Stomach (tissue), 9 donors: ENCODE data around the gene PSMB2. TPM values are rescaled to one million over a fixed set of nuclear protein-coding genes. Genes with fewer than 3 reads are reported as not detected.
"Not testable (repeated sequence)": the region's sequence is repeated elsewhere in the genome, so short reads cannot be mapped to it uniquely, and the experiment has no call there.

Source experiments
- DNase-seq, 2 donors: peaks; one replicate each; pipeline versions ENCODE4 v3.0.0 to v3.0.0-alpha.2; 2013 to 2019
- H3K27ac ChIP-seq, 5 donors: fragments of 200-600 bp in 4 of 5; sonication (generic) in 4 of 5; one replicate each; pipeline ENCODE4 v1.5.1; 2013 to 2019; ENCODE audit warnings: mild to moderate bottlenecking in 1 of 5, moderate library complexity in 1 of 5
- H3K27me3 ChIP-seq, 3 donors: fragments of 200-600 bp; sonication (generic); one replicate each; pipeline ENCODE4 v1.5.1; 2017 to 2019; ENCODE audit warnings: mixed run types in 1 of 3
- H3K36me3 ChIP-seq, 4 donors: fragments of 200-600 bp; sonication (generic); 1 replicate in 3 of 4; 2 replicates in 1 of 4; pipeline ENCODE4 v1.5.1; 2016 to 2019
- H3K4me1 ChIP-seq, 4 donors: fragments of 200-600 bp; sonication (generic); one replicate each; pipeline ENCODE4 v1.5.1; 2016 to 2019
- H3K4me3 ChIP-seq, 4 donors: fragments of 200-600 bp; sonication (generic) in 3 of 4; one replicate each; pipeline ENCODE4 v1.5.1; 2016 to 2019; ENCODE audit warnings: mild to moderate bottlenecking in 1 of 4
- H3K9me3 ChIP-seq, 4 donors: fragments of 200-600 bp; sonication (generic); one replicate each; pipeline ENCODE4 v1.5.1; 2016 to 2019
- CTCF ChIP-seq, 7 experiments: fragments of 450-650 bp in 4 of 7; fragments of 200-600 bp in 3 of 7; sonication (generic) in 3 of 7; IDR thresholded peaks; one replicate each; pipeline ENCODE4 v1.5.1; 2016 to 2019; ENCODE audit warnings: antibody characterized with exemption in 7 of 7, control low read depth in 2 of 7, mild to moderate bottlenecking in 1 of 7
- EP300 ChIP-seq: sonication (generic); formaldehyde crosslinking; IDR thresholded peaks from one replicate; pipeline ENCODE4 v1.6.1; 2017; ENCODE audit warnings: antibody characterized with exemption
- POLR2A ChIP-seq, 4 donors: fragments of 450-650 bp; IDR thresholded peaks; one replicate each; pipeline ENCODE4 v1.6.1; 2016; ENCODE audit warnings: antibody characterized with exemption in 4 of 4, control low read depth in 2 of 4, mild to moderate bottlenecking in 1 of 4, moderate library complexity in 1 of 4
- POLR2AphosphoS5 ChIP-seq, 3 donors: sonication (generic); formaldehyde crosslinking; IDR thresholded peaks; one replicate each; pipeline ENCODE4 v1.6.1; 2016; ENCODE audit warnings: antibody characterized with exemption in 3 of 3
- WGBS, 5 donors: extraction: QIAGEN DNeasy Blood & Tissue Kit in 3 of 5; methylation state at CpG; one replicate each; pipeline versions ENCODE4 v1.1.5 to v1.1.7; 2013 to 2018; 5-methylcytosine and 5-hydroxymethylcytosine counted together
- intact Hi-C: fragments of 100-400 bp; cut with DNase I; formaldehyde crosslinking; loops from one replicate; pipeline ENCODE4 v1.15.1; 2023; ENCODE audit warnings: low total_unique reads
- polyA plus RNA-seq, 3 donors: library from polyadenylated mRNA; stranded (reverse); fragments of 200-250 nt; gene quantifications; one replicate each; pipeline ENCODE4 v1.2.3, GENCODE V29; 2013
- total RNA-seq, 5 donors: library from RNA; depleted of rRNA; stranded (reverse); fragments of >200 nt; gene quantifications; one replicate each; pipeline versions ENCODE4 v1.1.0 to v1.2.3, GENCODE V29; 2014 to 2016
- donor health status: healthy with polysubstance abuse.
- donor health status: Bipolar disorder and iron deficiency.
- donor health status: healthy.

The PSMB2 gene
- total and polyA plus RNA-seq, 8 donors, result 11.1 to 43.9 (median 31.6) TPM

DNA sequence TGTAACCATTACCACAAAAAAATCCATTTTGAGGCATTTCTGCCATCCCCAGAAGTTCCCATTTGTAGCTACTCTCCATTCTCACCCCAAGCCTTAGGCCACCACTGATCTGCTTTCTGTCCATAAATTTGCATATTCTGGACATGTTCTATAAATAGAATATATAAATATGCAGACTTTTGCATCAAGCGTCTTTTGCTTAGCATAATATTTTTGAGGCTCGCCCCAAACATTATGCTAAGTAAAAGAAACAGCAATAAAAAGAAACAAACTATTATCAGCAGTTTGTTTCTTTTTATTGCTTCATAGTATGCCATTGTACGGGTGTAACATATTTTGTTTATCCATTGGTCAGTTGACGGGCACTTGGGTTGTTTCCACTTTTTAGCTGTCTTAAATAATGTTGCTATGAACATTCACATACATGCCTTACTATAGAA lies 60.4 kb downstream of the PSMB2 start:
- 66 to 80% (median 72%) methylated on average over 4 of the region's 4 CpGs for WGBS, 5 donors
- no peak overlapping the region for H3K27ac ChIP-seq
- H3K27me3 ChIP-seq, result peaks cover 0 to 27% (median 12%) of the 10 kb centered on the region in 3 donors
- TF ChIP-seq POLR2A (IDR thresholded peaks at IDR 0.05) (no peak), CTCF (IDR thresholded peaks at IDR 0.05) (no peak), POLR2AphosphoS5 (IDR thresholded peaks at IDR 0.05) (no peak), EP300 (no peak)
- no peaks in the 10 kb centered on the region for H3K9me3 ChIP-seq
- no peak for DNase-seq
- H3K4me3 ChIP-seq, result no peak overlapping the region
- intact Hi-C loops, result no loop called here
- H3K4me1 ChIP-seq, result peaks cover 13 to 28% (median 20%) of the 10 kb centered on the region in 4 donors
- peaks cover 0 to 5% (median 0%) of the 10 kb centered on the region in 4 donors for H3K36me3 ChIP-seq

- peak overlapping the region; percentile 40 to 56 (median 50) for H3K4me3 ChIP-seq
- no peaks in the 10 kb centered on the region for H3K36me3 ChIP-seq
- H3K27me3 ChIP-seq, result peaks cover 0 to 63% (median 31%) of the 10 kb centered on the region in 3 donors
- no peaks in the 10 kb centered on the region for H3K9me3 ChIP-seq
- peak; percentile 53 to 75 for DNase-seq
- H3K4me1 ChIP-seq, result peaks cover 28 to 55% (median 44%) of the 10 kb centered on the region in 4 donors
- TF ChIP-seq POLR2A (IDR thresholded peaks at IDR 0.05), result no peak
- TF ChIP-seq POLR2AphosphoS5 (IDR thresholded peaks at IDR 0.05), result no peak
- peak overlapping the region in 1 of 5 donors; percentile 11 for H3K27ac ChIP-seq
- intact Hi-C loops, result loop anchor here (10.0 kb wide), 1 partner anchor 197 kb away; no protein-coding TSS in a partner anchor
- 13 to 38% (median 17%) methylated on average over 14 to 70 of the region's 70 CpGs for WGBS, 5 donors
Observed at GRCh38 chr1:35577071-35577998, 64.0 kb downstream of the PSMB2 start.

DNA sequence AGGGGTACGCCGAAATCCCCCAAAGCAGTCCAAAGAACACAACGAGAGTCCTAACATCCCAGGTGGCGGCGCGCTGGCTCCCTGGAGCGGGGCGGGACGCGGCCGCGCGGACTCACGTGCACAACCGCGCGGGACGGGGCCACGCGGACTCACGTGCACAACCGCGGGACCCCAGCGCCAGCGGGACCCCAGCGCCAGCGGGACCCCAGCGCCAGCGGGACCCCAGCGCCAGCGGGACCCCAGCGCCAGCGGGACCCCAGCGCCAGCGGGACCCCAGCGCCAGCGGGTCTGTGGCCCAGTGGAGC lies 64.6 kb downstream of the PSMB2 start:
- H3K4me3 ChIP-seq, result peak overlapping the region in 3 of 4 donors; percentile 46 to 56 (median 54)
- WGBS, 5 donors, result 44 to 64% (median 48%) methylated on average over 26 to 37 of the region's 37 CpGs
- not testable (repeated sequence) for H3K27ac ChIP-seq, DNase-seq, H3K9me3 ChIP-seq, H3K36me3 ChIP-seq
- H3K27me3 ChIP-seq, result peaks cover 0 to 69% (median 37%) of the 10 kb centered on the region in 3 donors
- intact Hi-C loops, result loop anchor here (10.0 kb wide), 1 partner anchor 198 kb away; no protein-coding TSS in a partner anchor
- peaks cover 28 to 55% (median 44%) of the 10 kb centered on the region in 4 donors for H3K4me1 ChIP-seq

DNA sequence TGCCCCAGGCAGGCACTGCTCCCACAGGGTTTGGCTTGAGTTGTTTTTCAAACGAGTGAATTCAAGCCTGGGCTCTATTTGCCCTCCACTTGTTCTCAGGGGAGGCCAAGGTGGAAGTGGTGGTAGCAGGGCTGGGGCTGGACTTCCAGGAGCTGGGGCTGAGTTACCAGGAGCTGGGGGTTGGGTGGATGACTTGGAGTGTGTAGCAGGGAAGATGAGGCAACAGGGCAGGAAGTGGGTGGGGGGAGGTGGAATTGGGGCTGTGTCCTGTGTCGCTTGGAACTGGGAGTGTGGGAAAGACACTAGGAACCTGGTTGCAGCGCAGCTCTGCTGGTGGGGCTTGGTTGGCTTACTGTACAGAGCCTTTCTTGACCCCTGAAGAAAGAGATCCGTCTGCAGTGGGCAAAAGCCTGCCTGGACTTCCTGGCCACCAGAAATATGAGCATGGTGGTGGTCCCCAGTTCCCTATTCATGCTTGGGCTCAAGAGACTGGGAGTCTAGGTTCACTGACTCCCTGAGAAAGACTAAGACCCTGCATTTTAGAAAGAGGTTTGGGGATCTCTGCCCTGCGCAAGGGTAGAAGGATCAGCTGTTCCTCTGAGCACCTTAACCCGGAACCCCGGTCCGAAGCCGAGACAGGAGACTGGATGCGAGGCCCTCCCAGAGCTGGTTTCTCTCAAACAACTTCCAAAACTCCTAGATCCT lies 65.1 kb downstream of the PSMB2 start:
- TF ChIP-seq POLR2A (IDR thresholded peaks at IDR 0.05) (no peak), CTCF (IDR thresholded peaks at IDR 0.05) (no peak), POLR2AphosphoS5 (IDR thresholded peaks at IDR 0.05) (no peak), EP300 (no peak)
- H3K4me3 ChIP-seq, result peak overlapping the region in 2 of 4 donors; percentile 46 to 56
- peaks cover 28 to 55% (median 44%) of the 10 kb centered on the region in 4 donors for H3K4me1 ChIP-seq
- no peaks in the 10 kb centered on the region for H3K36me3 ChIP-seq
- WGBS, 5 donors, result 65 to 79% (median 74%) methylated on average over 10 of the region's 10 CpGs
- no peaks in the 10 kb centered on the region for H3K9me3 ChIP-seq
- no peak overlapping the region for H3K27ac ChIP-seq
- intact Hi-C loops, result loop anchor here (10.0 kb wide), 1 partner anchor 199 kb away; no protein-coding TSS in a partner anchor
- no peak for DNase-seq
- peaks cover 0 to 75% (median 37%) of the 10 kb centered on the region in 3 donors for H3K27me3 ChIP-seq

DNA sequence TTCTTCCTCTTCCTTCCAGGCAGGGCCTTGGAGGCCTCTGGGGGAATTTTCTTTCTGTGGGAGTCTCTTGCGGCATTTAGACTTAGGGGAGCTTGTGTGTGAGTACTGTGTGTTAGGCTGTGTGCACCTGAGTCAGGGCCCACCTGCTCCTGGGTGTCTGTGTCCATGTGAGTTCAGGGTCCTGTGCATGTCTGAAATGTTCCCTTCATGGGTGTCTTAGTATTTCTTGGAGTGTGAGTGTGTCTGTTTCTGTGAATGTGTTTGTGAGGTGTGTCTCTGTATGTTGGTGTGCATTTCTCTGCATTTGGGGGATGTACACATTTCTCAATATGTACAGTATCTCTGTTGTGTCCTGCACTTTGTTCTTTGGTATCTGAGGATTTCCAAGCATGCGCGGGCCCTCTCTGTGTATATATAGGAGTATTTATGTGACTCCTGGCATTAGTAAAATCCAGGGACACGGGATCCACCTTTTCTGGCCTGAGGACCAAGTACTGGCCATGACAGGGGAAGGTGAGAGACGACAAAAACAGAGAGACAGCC lies 65.8 kb downstream of the PSMB2 start:
- Histone ChIP-seq H3K4me3 (no peak overlapping the region), H3K4me1 (peaks cover 28 to 55% (median 44%) of the 10 kb centered on the region in 4 donors), H3K36me3 (no peaks in the 10 kb centered on the region), H3K27me3 (peaks cover 0 to 82% (median 37%) of the 10 kb centered on the region in 3 donors), H3K27ac (no peak overlapping the region), H3K9me3 (no peaks in the 10 kb centered on the region)
- no peak for TF ChIP-seq POLR2A (IDR thresholded peaks at IDR 0.05)
- no peak for TF ChIP-seq CTCF (IDR thresholded peaks at IDR 0.05)
- TF ChIP-seq EP300, result no peak
- TF ChIP-seq POLR2AphosphoS5 (IDR thresholded peaks at IDR 0.05), result no peak
- WGBS, 5 donors, result 74 to 90% (median 85%) methylated on average over 5 of the region's 5 CpGs
- no peak for DNase-seq
- intact Hi-C loops, result loop anchor here (10.0 kb wide), 1 partner anchor 199 kb away; no protein-coding TSS in a partner anchor
